HG03432 (cell line): ENCODE results near the gene MTMR1.
A peak's percentile ranks its signal among the peaks of the same experiment; 100 is the strongest.

Experiments used
- ATAC-seq: cut with Tn5 transposase; IDR thresholded peaks from one replicate; pipeline ENCODE4 v1.9.1; 2021; ENCODE audit warnings: mild to moderate bottlenecking, moderate library complexity; ENCODE audit not compliant: unreplicated experiment

Gene MTMR1

GRCh38 chrX:150775569-150776350 lies 82.6 kb downstream of the MTMR1 start:
- ATAC-seq, result no peak

DNA sequence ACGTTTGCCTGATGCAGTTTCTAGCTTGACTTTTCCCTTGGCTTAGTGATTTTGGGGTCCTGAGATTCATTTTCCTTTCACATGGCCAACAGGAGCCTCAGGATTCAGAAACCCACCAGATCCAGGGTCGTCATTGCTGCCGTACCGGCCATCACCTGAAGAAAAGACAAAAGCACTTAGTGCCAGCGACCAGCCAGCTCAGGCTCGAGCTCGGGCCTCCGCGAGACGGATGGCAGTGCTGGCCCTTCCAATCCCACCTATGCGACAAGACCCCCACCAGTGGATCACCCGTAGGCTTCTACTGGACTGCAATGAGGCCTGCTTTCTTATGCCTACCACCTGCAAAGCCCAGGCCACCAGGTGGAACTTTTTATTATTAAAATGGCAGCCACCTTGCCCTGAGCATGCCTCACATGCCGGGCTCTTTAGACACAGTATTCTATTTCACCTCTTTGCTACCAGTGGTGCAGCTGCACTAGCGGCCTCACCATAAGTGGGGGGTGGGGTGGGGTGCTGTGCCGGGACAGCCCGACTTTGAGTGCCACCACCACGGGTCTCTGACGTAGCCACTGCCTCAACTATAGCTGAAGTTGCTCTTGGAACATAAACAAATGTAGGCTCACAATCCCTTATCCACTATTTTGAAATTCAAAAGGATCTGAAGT lies 84.3 kb downstream of the MTMR1 start:
- no peak for ATAC-seq

DNA sequence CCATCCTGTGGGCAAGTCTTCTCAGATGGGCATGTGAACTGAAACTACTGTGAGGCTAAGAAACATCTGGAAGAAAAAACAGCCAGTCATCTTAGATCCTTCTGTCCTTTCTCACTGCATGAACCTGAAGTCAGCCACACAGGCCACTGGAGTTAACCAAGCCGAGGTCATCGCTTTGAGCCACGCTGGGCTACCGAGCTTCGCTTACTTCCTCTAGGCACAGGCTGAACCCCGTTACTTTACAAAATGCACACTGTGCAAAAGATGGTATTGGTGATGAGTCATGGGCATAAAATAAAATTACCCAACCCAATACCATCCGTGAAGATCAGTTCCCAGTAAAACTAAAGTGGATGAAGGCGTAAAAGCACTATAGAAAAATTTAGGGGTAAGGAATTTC lies 86.2 kb downstream of the MTMR1 start:
- ATAC-seq, result no peak

- no peak for ATAC-seq
Measured at GRCh38 chrX:150781677-150782076, 88.5 kb downstream of the MTMR1 start.

GRCh38 chrX:150790021-150790420 lies 96.8 kb downstream of the MTMR1 start:
- ATAC-seq, result peak; percentile 76

- no peak for ATAC-seq
Measured at GRCh38 chrX:150792949-150793527, 99.8 kb downstream of the MTMR1 start.

DNA sequence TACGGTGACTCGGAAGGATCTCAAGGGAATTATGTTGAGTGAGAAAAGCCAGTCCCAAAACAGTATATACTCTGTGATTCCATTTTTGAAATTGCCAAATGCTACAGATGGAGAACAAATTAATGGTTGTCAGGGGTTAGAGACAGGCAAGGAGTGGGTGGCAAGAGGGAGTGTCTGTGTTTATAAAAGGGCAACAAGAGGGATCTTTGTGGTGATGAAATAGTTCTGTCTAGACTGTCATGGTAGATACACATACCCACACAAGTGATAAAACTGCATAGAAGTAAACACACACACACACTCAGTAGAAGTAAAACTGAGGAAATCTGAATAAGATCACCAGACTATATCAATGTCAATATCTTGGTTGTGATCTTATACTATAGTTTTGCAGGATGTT lies 112.5 kb downstream of the MTMR1 start:
- ATAC-seq, result no peak

GRCh38 chrX:150806827-150807226 lies 113.6 kb downstream of the MTMR1 start:
- ATAC-seq, result no peak

- no peak for ATAC-seq
Measured at GRCh38 chrX:150813922-150814321, 120.7 kb downstream of the MTMR1 start.
